Psoas muscle (tissue), 8 donors: ENCODE data around the gene SMYD3. TPM values are rescaled to one million over a fixed set of nuclear protein-coding genes. Genes with fewer than 3 reads are reported as not detected.

Source experiments
- ATAC-seq, 4 donors: fragments of 200-7000 bp; cut with Tn5 transposase; one replicate each; pipeline ENCODE4 v1.9.1; 2020; ENCODE audit warnings: moderate library complexity in 3 of 4, mild to moderate bottlenecking in 2 of 4
- DNase-seq, 2 donors: peaks; one replicate each; pipeline ENCODE4 v3.0.0-alpha.2; 2020
- H3K27ac ChIP-seq: fragments of 200-600 bp; one replicate; pipeline ENCODE4 v1.8.0; 2022
- H3K27me3 ChIP-seq, 3 donors: fragments of 200-600 bp in 1 of 3; one replicate each; pipeline versions ENCODE4 v1.6.1 to v1.8.0; 2013 to 2022; ENCODE audit warnings: low read length in 2 of 3, mild to moderate bottlenecking in 2 of 3, moderate library complexity in 1 of 3; ENCODE audit not compliant: insufficient read depth in 3 of 3
- H3K36me3 ChIP-seq, 2 donors: fragments of 200-600 bp in 1 of 2; one replicate each; pipeline versions ENCODE4 v1.6.1 to v1.8.0; 2013 to 2022; ENCODE audit warnings: low read depth in 1 of 2, mild to moderate bottlenecking in 1 of 2, moderate library complexity in 1 of 2; ENCODE audit not compliant: insufficient read depth in 1 of 2
- H3K4me1 ChIP-seq: fragments of 200-600 bp; one replicate; pipeline ENCODE4 v1.8.0; 2022
- H3K4me3 ChIP-seq: fragments of 200-600 bp; one replicate; pipeline ENCODE4 v1.8.0; 2022; ENCODE audit warnings: mild to moderate bottlenecking
- H3K9me3 ChIP-seq: fragments of 200-600 bp; one replicate; pipeline ENCODE4 v1.8.0; 2022
- CTCF ChIP-seq: fragments of 200-600 bp; IDR thresholded peaks from one replicate; pipeline ENCODE4 v1.8.0; 2022; ENCODE audit warnings: antibody characterized with exemption
- WGBS, 3 donors: extraction: QIAGEN DNeasy Blood & Tissue Kit; methylation state at CpG; one replicate each; pipeline versions ENCODE4 v1.1.6 to v1.1.7; 2013; 5-methylcytosine and 5-hydroxymethylcytosine counted together
- intact Hi-C, 2 donors: fragments of 100-400 bp; cut with DNase I; formaldehyde crosslinking; loops; one replicate each; pipeline versions ENCODE4 v1.11.0 to v1.14.2; 2022
- polyA plus RNA-seq, 3 donors: library from polyadenylated mRNA; stranded (reverse); fragments of 200-250 nt; gene quantifications; one replicate each; pipeline ENCODE4 v1.2.3, GENCODE V29; 2013
- total RNA-seq, 4 donors: library from RNA; stranded (reverse); fragmentation: NEBNext Ultra II Directional in 2 of 4; extraction: Animal tissue kit (Norgen Biotek cat#: 25700) in 2 of 4; gene quantifications; one replicate each; pipeline versions ENCODE4 v1.2.1 to v1.2.4, GENCODE V29; 2021 to 2023
- donor health status: healthy with polysubstance abuse.
- donor health status: DM: no; HTN: no; CAD: no; lungs with moderate emphysema.
- donor health status: Bipolar disorder and iron deficiency.
- donor health status: healthy.
- donor health status: DM: yes; HTN: yes; CAD: no.
- donor health status: DM: no; HTN: no; CAD: no.
- donor health status: DM: no; HTN: no; CAD: no.
- donor health status: DM: yes; HTN: yes; CAD: no.

Gene SMYD3
- total and polyA plus RNA-seq, 7 donors: 2.9 to 6.4 (median 4.9) TPM

GRCh38 chr1:245880754-245881403, 626.2 kb downstream of the SMYD3 start:
- no peak for DNase-seq
- H3K27ac ChIP-seq: no peak overlapping the region
- ATAC-seq: no peak
- no peaks in the 10 kb centered on the region for H3K4me1 ChIP-seq
- H3K36me3 ChIP-seq: no peaks in the 10 kb centered on the region
- no peak overlapping the region for H3K4me3 ChIP-seq
- 80 to 86% (median 85%) methylated on average over 3 of the region's 3 CpGs for WGBS, 3 donors
- intact Hi-C loops: no loop called here
- H3K27me3 ChIP-seq: no peaks in the 10 kb centered on the region
- H3K9me3 ChIP-seq: no peaks in the 10 kb centered on the region
- TF ChIP-seq CTCF: no peak

- Histone ChIP-seq H3K4me3 (no peak overlapping the region), H3K36me3 (no peaks in the 10 kb centered on the region), H3K27ac (no peak overlapping the region), H3K4me1 (no peaks in the 10 kb centered on the region), H3K27me3 (no peaks in the 10 kb centered on the region), H3K9me3 (no peaks in the 10 kb centered on the region)
- ATAC-seq (no peak), DNase-seq (no peak)
- 81 to 91% (median 85%) methylated on average over 10 of the region's 10 CpGs for WGBS, 3 donors
- intact Hi-C loops: no loop called here
- no peak for TF ChIP-seq CTCF
These were observed 628.0 kb downstream of the SMYD3 start for GRCh38 chr1:245879091-245879490.

- H3K27ac ChIP-seq: no peak overlapping the region
- H3K36me3 ChIP-seq: no peaks in the 10 kb centered on the region
- 18 to 31% (median 26%) methylated on average over 3 of the region's 3 CpGs for WGBS, 3 donors
- intact Hi-C loops: no loop called here
- H3K9me3 ChIP-seq: no peaks in the 10 kb centered on the region
- no peaks in the 10 kb centered on the region for H3K27me3 ChIP-seq
- no peak overlapping the region for H3K4me3 ChIP-seq
- DNase-seq: no peak
- ATAC-seq: peak; percentile 38 to 69 (median 56)
- TF ChIP-seq CTCF: no peak
- H3K4me1 ChIP-seq: no peaks in the 10 kb centered on the region
These were observed 628.5 kb downstream of the SMYD3 start for GRCh38 chr1:245878585-245878984.

GRCh38 chr1:245877976-245878375, 629.1 kb downstream of the SMYD3 start:
- no peak for TF ChIP-seq CTCF

GRCh38 chr1:245876586-245876985, 630.5 kb downstream of the SMYD3 start:
- Histone ChIP-seq H3K9me3 (no peaks in the 10 kb centered on the region), H3K4me3 (no peak overlapping the region), H3K27me3 (no peaks in the 10 kb centered on the region), H3K36me3 (no peaks in the 10 kb centered on the region), H3K4me1 (no peaks in the 10 kb centered on the region), H3K27ac (no peak overlapping the region)
- ATAC-seq: no peak
- WGBS, 3 donors: 68 to 83% (median 73%) methylated on average over 5 of the region's 5 CpGs
- TF ChIP-seq CTCF: no peak
- intact Hi-C loops: no loop called here
- no peak for DNase-seq

More at GRCh38 chr1:245877976-245878375, 629.1 kb downstream of the SMYD3 start:
- ATAC-seq (no peak), DNase-seq (no peak)
- 61 to 70% (median 67%) methylated on average over 8 of the region's 8 CpGs for WGBS, 3 donors
- Histone ChIP-seq H3K4me3 (no peak overlapping the region), H3K36me3 (no peaks in the 10 kb centered on the region), H3K27ac (no peak overlapping the region), H3K27me3 (no peaks in the 10 kb centered on the region), H3K9me3 (no peaks in the 10 kb centered on the region), H3K4me1 (no peaks in the 10 kb centered on the region)
- intact Hi-C loops: no loop called here
